Heart left ventricle (tissue), 16 donors: ENCODE measurements around the gene OR51T1. TPM values are rescaled to one million over a fixed set of nuclear protein-coding genes. Genes with fewer than 3 reads are reported as not detected.
"Not testable (repeated sequence)": the region's sequence is repeated elsewhere in the genome, so short reads cannot be mapped to it uniquely, and the experiment has no call there.

Experiments used
- ATAC-seq, 4 donors: fragments of 200-7000 bp; cut with Tn5 transposase; one replicate each; pipeline ENCODE4 v1.9.1; 2020 to 2022; ENCODE audit warnings: moderate library complexity in 4 of 4, mild to moderate bottlenecking in 3 of 4, moderate number of reproducible peaks in 1 of 4
- DNase-seq, 5 donors: peaks; one replicate each; pipeline ENCODE4 v3.0.0-alpha.2; 2020
- H3K27ac ChIP-seq, 12 donors: fragments of 200-600 bp; sonication (generic) in 4 of 12; one replicate each; pipeline versions ENCODE4 v1.5.0 to v1.8.0; 2016 to 2022; ENCODE audit warnings: mild to moderate bottlenecking in 2 of 12
- H3K27me3 ChIP-seq, 9 donors: fragments of 200-600 bp; sonication (generic) in 2 of 9; one replicate each; pipeline versions ENCODE4 v1.5.1 to v1.8.0; 2016 to 2022; ENCODE audit warnings: mild to moderate bottlenecking in 3 of 9
- H3K36me3 ChIP-seq, 9 donors: fragments of 200-600 bp; sonication (generic) in 2 of 9; one replicate each; pipeline versions ENCODE4 v1.5.0 to v1.8.0; 2018 to 2022; ENCODE audit warnings: mild to moderate bottlenecking in 2 of 9
- H3K4me1 ChIP-seq, 12 donors: fragments of 200-600 bp; sonication (generic) in 4 of 12; one replicate each; pipeline versions ENCODE4 v1.5.0 to v1.8.0; 2016 to 2022; ENCODE audit warnings: mild to moderate bottlenecking in 3 of 12
- H3K4me3 ChIP-seq, 12 donors: fragments of 200-600 bp; sonication (generic) in 4 of 12; one replicate each; pipeline versions ENCODE4 v1.5.0 to v1.8.0; 2017 to 2022; ENCODE audit warnings: mild to moderate bottlenecking in 9 of 12, moderate library complexity in 4 of 12
- H3K9me3 ChIP-seq, 12 donors: fragments of 200-600 bp; sonication (generic) in 4 of 12; one replicate each; pipeline versions ENCODE4 v1.5.0 to v1.8.0; 2016 to 2022; ENCODE audit warnings: mild to moderate bottlenecking in 1 of 12
- CTCF ChIP-seq, 12 donors: fragments of 200-600 bp; sonication (generic) in 4 of 12; IDR thresholded peaks; one replicate each; pipeline versions ENCODE4 v1.5.0 to v1.8.0; 2018 to 2022; ENCODE audit warnings: antibody characterized with exemption in 12 of 12, mild to moderate bottlenecking in 5 of 12
- POLR2A ChIP-seq, 2 donors: fragments of 450-650 bp; IDR thresholded peaks; one replicate each; pipeline ENCODE4 v1.6.1; 2017; ENCODE audit warnings: antibody characterized with exemption in 2 of 2, mild to moderate bottlenecking in 2 of 2, moderate library complexity in 2 of 2
- WGBS, 4 donors: extraction: QIAGEN DNeasy Blood & Tissue Kit in 2 of 4; methylation state at CpG; one replicate each; pipeline versions ENCODE4 v1.1.5 to v1.1.7; 2013 to 2018; 5-methylcytosine and 5-hydroxymethylcytosine counted together
- intact Hi-C, 10 donors: fragments of 100-400 bp; cut with DNase I; formaldehyde crosslinking; loops; one replicate each; pipeline versions ENCODE4 v1.11.1 to v1.14.2; 2022
- polyA plus RNA-seq, 2 donors: library from polyadenylated mRNA; stranded (reverse); fragments of 200-250 nt; gene quantifications; one replicate each; pipeline ENCODE4 v1.2.3, GENCODE V29; 2013
- total RNA-seq, 9 donors: library from RNA; depleted of rRNA in 2 of 9; stranded (reverse); fragments of >200 nt in 2 of 9; fragmentation: NEBNext Ultra II Directional in 3 of 9; extraction: Animal tissue kit (Norgen Biotek cat#: 25700) in 3 of 9; gene quantifications; one replicate each; pipeline versions ENCODE4 v1.1.0 to v1.2.4, GENCODE V29; 2016 to 2023
- donor health status: ischemic (EF 13 %, LVEDD 7.1; RV severe dilation, severe dysfunction).
- donor health status: healthy with polysubstance abuse.
- donor health status: DM: no; HTN: yes; CAD: no.
- donor health status: DM: no; HTN: no; CAD: no.
- donor health status: ischemic (EF 25% LVEDD 6.9; RV normal size, moderate dysfunction).
- donor health status: ischemic (EF 25% LVEDD 5.7; RV mildly dilated, moderate dysfunction).
- donor health status: healthy.
- donor health status: DM: yes; HTN: yes; CAD: no.
- donor health status: ischemic (EF 35%, LVEDD 5.7; RV mildly dilated, moderate dysfunction).
- donor health status: nonischemic (EF 11% LVEDD 7.7; RV severe dilation, severe dysfunction).
- donor health status: DM: yes; HTN: yes; CAD: no.
- donor health status: PGD.
- donor health status: ischemic (EF 29% LVEDD 5.4; RV normal size, mild dysfunction).
- donor health status: nonischemic (EF 23%, LVEDD 6.1; RV moderate dilation, normal function).

The OR51T1 gene
- total and polyA plus RNA-seq, 11 donors, result not detected

GRCh38 chr11:4851033-4851432, 30.7 kb upstream of the OR51T1 start:
- H3K9me3 ChIP-seq, result no peaks in the 10 kb centered on the region
- no peaks in the 10 kb centered on the region for H3K36me3 ChIP-seq
- ATAC-seq (peak; percentile 78 to 92 (median 90)), DNase-seq (peak in 4 of 5 donors; percentile 8 to 49 (median 32))
- H3K4me3 ChIP-seq, result no peak overlapping the region
- H3K27ac ChIP-seq, result no peak overlapping the region
- intact Hi-C loops, result no loop called here
- H3K27me3 ChIP-seq, result no peaks in the 10 kb centered on the region
- WGBS, 4 donors, result 0 to 5% (median 3%) methylated on average over 4 of the region's 4 CpGs
- TF ChIP-seq POLR2A (IDR thresholded peaks at IDR 0.05), result no peak
- TF ChIP-seq CTCF (IDR thresholded peaks at IDR 0.05), result no peak
- peaks cover 0 to 12% (median 0%) of the 10 kb centered on the region in 12 donors for H3K4me1 ChIP-seq

GRCh38 chr11:4854286-4854685, 27.4 kb upstream of the OR51T1 start:
- H3K9me3 ChIP-seq, intact Hi-C loops, DNase-seq, H3K27me3 ChIP-seq, H3K27ac ChIP-seq, ATAC-seq, H3K4me3 ChIP-seq, H3K36me3 ChIP-seq: not testable (repeated sequence)
- WGBS, 4 donors, result 86 to 95% (median 91%) methylated on average over 4 to 7 of the region's 7 CpGs
- H3K4me1 ChIP-seq, result peaks cover 0 to 12% (median 0%) of the 10 kb centered on the region in 12 donors

- H3K36me3 ChIP-seq, result no peaks in the 10 kb centered on the region
- TF ChIP-seq CTCF (IDR thresholded peaks at IDR 0.05) (no peak), POLR2A (IDR thresholded peaks at IDR 0.05) (no peak)
- no peak for ATAC-seq
- H3K9me3 ChIP-seq, result peaks cover 0 to 6% (median 0%) of the 10 kb centered on the region in 12 donors
- no peak for DNase-seq
- no peak overlapping the region for H3K4me3 ChIP-seq
- H3K4me1 ChIP-seq, result peaks cover 0 to 5% (median 0%) of the 10 kb centered on the region in 12 donors
- intact Hi-C loops, result no loop called here
- no peak overlapping the region for H3K27ac ChIP-seq
- no peaks in the 10 kb centered on the region for H3K27me3 ChIP-seq
Observed at GRCh38 chr11:4862447-4863236, 19.1 kb upstream of the OR51T1 start.

- 24 to 43% (median 38%) methylated on average over 4 of the region's 4 CpGs for WGBS, 4 donors
- Histone ChIP-seq H3K4me1 (peaks cover 0 to 5% (median 0%) of the 10 kb centered on the region in 12 donors), H3K27ac (no peak overlapping the region), H3K36me3 (no peaks in the 10 kb centered on the region), H3K9me3 (peaks cover 0 to 6% (median 0%) of the 10 kb centered on the region in 12 donors), H3K4me3 (no peak overlapping the region), H3K27me3 (no peaks in the 10 kb centered on the region)
- no peak for TF ChIP-seq CTCF (IDR thresholded peaks at IDR 0.05)
- no peak for TF ChIP-seq POLR2A (IDR thresholded peaks at IDR 0.05)
- DNase-seq (no peak), ATAC-seq (peak; percentile 57 to 70 (median 61))
- intact Hi-C loops, result no loop called here
Observed at GRCh38 chr11:4863876-4864275, 17.8 kb upstream of the OR51T1 start.
